Measurements from ENCODE around the gene CSRP1.

CSRP1 gene

GRCh38 chr1:201450721-201451291, 56.1 kb downstream of the CSRP1 start:
- no peak for DNase-seq

GRCh38 chr1:201448990-201449389, 57.9 kb downstream of the CSRP1 start:
- DNase-seq: no peak

- DNase-seq: peak; percentile 30
These were observed 58.7 kb downstream of the CSRP1 start for GRCh38 chr1:201447903-201448871.

- DNase-seq: no peak
These were observed 61.6 kb downstream of the CSRP1 start for GRCh38 chr1:201445310-201445709.

- no peak for DNase-seq
These were observed 62.1 kb downstream of the CSRP1 start for GRCh38 chr1:201444792-201445191.

GRCh38 chr1:201443747-201444146, 63.2 kb downstream of the CSRP1 start:
- DNase-seq: no peak

- no peak for DNase-seq
These were observed 70.0 kb downstream of the CSRP1 start for GRCh38 chr1:201436969-201437368.

GRCh38 chr1:201436393-201436792, 70.5 kb downstream of the CSRP1 start:
- no peak for DNase-seq

GRCh38 chr1:201434266-201434665, 72.7 kb downstream of the CSRP1 start:
- no peak for DNase-seq

GRCh38 chr1:201433609-201434008, 73.3 kb downstream of the CSRP1 start:
- no peak for DNase-seq

All from effector CD4-positive, alpha-beta T cell (primary cell).